WI38 (cell line): Measurements from ENCODE around the gene PLD6.

Experiments used
- H3K4me3 ChIP-seq: 2 replicates; pipeline ENCODE4 v1.5.1; 2011; ENCODE audit warnings: low read depth, mild to moderate bottlenecking, control low read depth, low read length
- TF ChIP-seq, protein P1 (sequence below): IDR thresholded peaks from 2 replicates; pipeline ENCODE4 v1.5.1; 2012; ENCODE audit warnings: low read depth, mild to moderate bottlenecking, control low read depth, low read length

PLD6 gene

GRCh38 chr17:17167986-17168385 lies 38.1 kb downstream of the PLD6 start:
- no peak overlapping the region for H3K4me3 ChIP-seq
- TF ChIP-seq, protein P1, sequence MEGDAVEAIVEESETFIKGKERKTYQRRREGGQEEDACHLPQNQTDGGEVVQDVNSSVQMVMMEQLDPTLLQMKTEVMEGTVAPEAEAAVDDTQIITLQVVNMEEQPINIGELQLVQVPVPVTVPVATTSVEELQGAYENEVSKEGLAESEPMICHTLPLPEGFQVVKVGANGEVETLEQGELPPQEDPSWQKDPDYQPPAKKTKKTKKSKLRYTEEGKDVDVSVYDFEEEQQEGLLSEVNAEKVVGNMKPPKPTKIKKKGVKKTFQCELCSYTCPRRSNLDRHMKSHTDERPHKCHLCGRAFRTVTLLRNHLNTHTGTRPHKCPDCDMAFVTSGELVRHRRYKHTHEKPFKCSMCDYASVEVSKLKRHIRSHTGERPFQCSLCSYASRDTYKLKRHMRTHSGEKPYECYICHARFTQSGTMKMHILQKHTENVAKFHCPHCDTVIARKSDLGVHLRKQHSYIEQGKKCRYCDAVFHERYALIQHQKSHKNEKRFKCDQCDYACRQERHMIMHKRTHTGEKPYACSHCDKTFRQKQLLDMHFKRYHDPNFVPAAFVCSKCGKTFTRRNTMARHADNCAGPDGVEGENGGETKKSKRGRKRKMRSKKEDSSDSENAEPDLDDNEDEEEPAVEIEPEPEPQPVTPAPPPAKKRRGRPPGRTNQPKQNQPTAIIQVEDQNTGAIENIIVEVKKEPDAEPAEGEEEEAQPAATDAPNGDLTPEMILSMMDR = no peak

GRCh38 chr17:17167356-17167755 lies 38.8 kb downstream of the PLD6 start:
- TF ChIP-seq, protein P1 = no peak
- H3K4me3 ChIP-seq = no peak overlapping the region

DNA sequence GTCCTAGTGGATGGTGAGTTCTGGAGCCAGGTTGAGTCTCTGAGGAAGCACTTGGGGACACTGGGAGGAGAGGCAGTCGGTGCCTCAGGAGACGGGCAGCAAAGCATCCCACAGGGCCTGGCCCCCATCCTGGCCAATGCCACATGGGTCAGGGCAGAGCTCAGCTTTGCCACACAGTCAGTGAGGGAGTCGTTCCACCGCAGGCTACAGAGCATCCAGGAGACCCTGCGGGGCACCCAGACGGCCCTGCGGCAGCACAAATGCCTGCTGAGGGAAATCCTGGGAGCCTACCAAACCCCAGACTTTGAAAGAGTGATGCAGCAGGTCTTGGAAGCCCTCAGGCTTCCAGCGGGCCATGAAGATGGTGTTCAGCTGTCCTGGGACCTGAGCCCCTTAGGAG lies 39.7 kb downstream of the PLD6 start:
- no peak overlapping the region for H3K4me3 ChIP-seq
- TF ChIP-seq, protein P1 = no peak

DNA sequence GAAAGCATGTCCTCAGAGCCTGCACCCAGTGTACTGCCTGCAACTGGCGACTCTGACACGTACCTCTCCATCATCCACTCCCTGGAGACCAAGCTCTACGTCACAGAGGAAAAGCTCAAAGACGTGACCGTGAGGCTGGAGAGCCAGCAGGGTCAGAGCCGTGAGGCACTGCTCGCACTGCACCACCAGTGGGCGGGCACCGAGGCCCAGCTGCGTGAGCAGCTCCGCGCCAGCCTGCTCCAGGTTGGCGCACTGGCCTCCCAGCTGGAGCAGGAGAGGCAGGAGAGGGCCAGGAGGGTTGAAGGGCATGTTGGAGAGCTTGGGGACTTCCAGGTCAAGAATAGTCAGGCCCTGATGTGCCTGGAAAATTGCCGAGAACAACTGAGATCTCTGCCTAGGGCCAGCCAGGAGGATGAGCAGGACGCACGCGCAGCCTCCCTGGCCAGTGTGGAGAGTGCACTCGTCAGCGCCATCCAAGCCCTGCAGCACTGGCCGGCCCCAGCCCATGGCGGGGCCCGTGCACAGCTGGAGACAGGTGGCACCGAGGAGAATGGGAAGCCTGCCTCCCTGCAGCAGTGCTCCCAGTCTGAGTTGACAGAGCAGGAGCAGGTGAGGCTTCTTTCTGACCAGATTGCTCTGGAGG lies 40.3 kb downstream of the PLD6 start:
- TF ChIP-seq, protein P1 = no peak
- H3K4me3 ChIP-seq = no peak overlapping the region

DNA sequence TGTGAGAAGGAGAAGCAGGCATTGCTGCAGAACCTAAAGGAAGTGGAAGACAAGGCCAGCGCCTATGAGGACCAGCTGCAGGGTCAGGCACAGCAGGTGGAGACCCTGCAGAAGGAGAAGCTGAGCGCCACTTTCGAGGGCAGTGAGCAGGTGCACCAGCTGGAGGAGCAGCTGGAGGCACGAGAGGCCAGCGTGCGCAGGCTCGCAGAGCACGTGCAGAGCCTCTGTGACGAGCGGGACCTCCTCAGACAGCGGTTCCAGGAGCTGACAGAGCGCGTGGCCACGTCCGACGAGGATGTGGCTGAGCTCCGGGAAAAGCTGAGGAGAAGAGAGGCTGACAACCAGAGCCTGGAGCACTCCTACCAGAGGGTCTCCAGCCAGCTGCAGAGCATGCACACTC lies 41.5 kb downstream of the PLD6 start:
- no peak overlapping the region for H3K4me3 ChIP-seq
- TF ChIP-seq, protein P1 = no peak

- TF ChIP-seq, protein P1 = no peak
- no peak overlapping the region for H3K4me3 ChIP-seq
Measured at GRCh38 chr17:17164156-17164555, 42.0 kb downstream of the PLD6 start.

GRCh38 chr17:17161759-17162158 lies 44.4 kb downstream of the PLD6 start:
- H3K4me3 ChIP-seq = no peak overlapping the region
- TF ChIP-seq, protein P1 = no peak
